AG04449 (cell line): ENCODE measurements around the gene AKAP6.

Experiments
- CTCF ChIA-PET: fragments of 350-600 bp; formaldehyde crosslinking; extraction: SDS; loops from one replicate; lab custom pipeline; 2021; ENCODE audit warnings: antibody characterized with exemption; lab: Yijun Ruan, JAX
- POLR2A ChIA-PET: fragments of 400-600, 350-600 bp; formaldehyde crosslinking; extraction: SDS; loops from one replicate; lab custom pipeline; 2020; ENCODE audit warnings: antibody characterized with exemption, inconsistent platforms; lab: Yijun Ruan, JAX
- DNase-seq: peaks from one replicate; pipeline ENCODE4 v3.0.0-alpha.2; 2010; ENCODE audit warnings: low read depth, low spot score
- H3K4me3 ChIP-seq: 2 replicates; pipeline ENCODE4 v1.5.1; 2011; ENCODE audit warnings: low read depth, mild to moderate bottlenecking, control low read depth, low read length
- CTCF ChIP-seq: IDR thresholded peaks from one replicate; pipeline ENCODE4 v1.5.1; 2011; ENCODE audit warnings: mild to moderate bottlenecking, moderate library complexity, low read length, control low read depth, inconsistent platforms; ENCODE audit not compliant: insufficient read depth; ENCODE audit errors: missing control alignments

Gene AKAP6

GRCh38 chr14:32427726-32428528, 98.8 kb downstream of the AKAP6 start:
- CTCF ChIA-PET, result interaction anchor here (1.0 to 1.5 kb wide), 2 partner anchors 9 to 23 kb away, joined by 3 to 4 read pairs; no protein-coding TSS in a partner anchor
- no peak for TF ChIP-seq CTCF
- POLR2A ChIA-PET, result interaction anchor here (0.8 kb wide), 1 partner anchor 14 kb away, joined by 3 read pairs; no protein-coding TSS in a partner anchor
- H3K4me3 ChIP-seq, result no peak overlapping the region
- no peak for DNase-seq

- POLR2A ChIA-PET, result no interaction called here
- CTCF ChIA-PET, result interaction anchor here (1.5 to 1.7 kb wide), 2 partner anchors 8 to 9 kb away, joined by 4 to 5 read pairs; no protein-coding TSS in a partner anchor
- TF ChIP-seq CTCF, result no peak
Observed at GRCh38 chr14:32428875-32429274, 99.8 kb downstream of the AKAP6 start.

GRCh38 chr14:32430326-32430725, 101.2 kb downstream of the AKAP6 start:
- DNase-seq, result no peak
- POLR2A ChIA-PET, result interaction anchor here (0.6 to 0.7 kb wide), 2 partner anchors 64 to 163 kb away, joined by 3 to 5 read pairs; no protein-coding TSS in a partner anchor
- no peak for TF ChIP-seq CTCF

More at GRCh38 chr14:32428875-32429274, 99.8 kb downstream of the AKAP6 start:
- no peak for DNase-seq
- no peak overlapping the region for H3K4me3 ChIP-seq

GRCh38 chr14:32432813-32433538, 103.9 kb downstream of the AKAP6 start:
- TF ChIP-seq CTCF, result no peak
- POLR2A ChIA-PET, result no interaction called here
- no peak for DNase-seq
- CTCF ChIA-PET, result interaction anchor here (1.1 to 1.7 kb wide), 2 partner anchors 14 kb away, joined by 3 to 5 read pairs; no protein-coding TSS in a partner anchor
- H3K4me3 ChIP-seq, result no peak overlapping the region

More at GRCh38 chr14:32430326-32430725, 101.2 kb downstream of the AKAP6 start:
- CTCF ChIA-PET, result interaction anchor here (1.7 kb wide), 1 partner anchor 10 kb away, joined by 5 read pairs; no protein-coding TSS in a partner anchor
- no peak overlapping the region for H3K4me3 ChIP-seq

- no peak overlapping the region for H3K4me3 ChIP-seq
- no peak for DNase-seq
- POLR2A ChIA-PET, result no interaction called here
- CTCF ChIA-PET, result no interaction called here
- TF ChIP-seq CTCF, result no peak
Observed at GRCh38 chr14:32434180-32434579, 105.1 kb downstream of the AKAP6 start.
